ENCODE measurements around the gene FIBP.
A peak's percentile ranks its signal among the peaks of the same experiment; 100 is the strongest.

Gene FIBP

DNA sequence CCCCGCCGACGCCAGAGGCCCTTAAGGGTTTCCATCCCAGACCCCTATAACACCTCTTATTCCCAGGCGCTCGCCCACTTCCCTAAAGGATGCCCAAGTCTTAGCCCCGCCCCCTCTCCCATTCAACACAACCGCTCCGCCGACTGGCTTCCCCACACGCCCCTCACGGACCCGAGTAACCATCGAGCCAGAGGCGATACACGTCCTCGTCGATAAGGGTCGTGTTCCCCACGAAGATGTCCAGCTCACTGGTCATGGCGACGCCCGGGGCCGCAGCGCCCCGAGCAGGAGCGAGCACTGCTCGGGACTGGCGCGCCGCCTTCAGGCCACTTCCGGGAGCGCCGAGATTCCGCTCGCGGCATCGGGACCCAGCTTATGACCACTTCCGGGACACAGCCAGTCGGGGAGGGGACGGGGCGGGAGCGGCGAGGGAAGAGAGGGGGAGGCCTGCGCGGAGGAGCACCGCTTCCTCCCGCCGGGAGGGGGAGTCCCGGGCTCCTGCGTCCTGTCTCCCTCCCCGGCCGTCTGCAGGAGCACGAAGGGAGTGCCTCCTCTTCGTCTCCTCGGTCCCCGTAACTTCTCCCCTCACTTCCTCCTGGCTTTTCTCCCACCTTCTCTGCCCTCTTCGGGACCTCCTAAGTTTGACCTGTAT lies at the start of gene FIBP:
TSS of gene FIBP (minus strand) at position 309 of the 652 bp plus-strand sequence. CDS start at position 256, 53 bp downstream.
- DNase-seq (ENCODE audit: low read depth): peak; percentile 97

DNA sequence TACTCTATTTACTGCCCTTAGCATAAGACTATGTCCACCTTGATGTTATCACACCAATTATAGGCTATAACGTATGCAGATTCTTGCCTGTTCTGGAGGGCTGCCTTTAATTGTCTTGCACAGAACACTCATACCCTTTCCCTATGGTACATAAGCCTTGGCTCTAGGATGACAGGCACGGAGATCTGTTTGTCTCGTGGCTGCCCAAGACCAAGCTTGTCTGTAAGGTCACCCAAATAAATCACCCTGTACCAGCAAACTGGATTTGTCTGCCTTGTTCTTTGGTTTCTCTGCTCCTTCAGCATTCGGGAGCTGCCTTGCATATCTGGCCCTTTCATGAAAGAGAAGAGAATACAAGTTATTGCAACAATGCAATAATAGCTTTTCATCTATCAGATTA lies 49.5 kb upstream of the FIBP start:
- no peak for DNase-seq (ENCODE audit: low read depth)

- DNase-seq (ENCODE audit: low read depth): peak; percentile 19
Measured at GRCh38 chr11:65934014-65934413, 45.7 kb upstream of the FIBP start.

GRCh38 chr11:65932558-65932919 lies 44.3 kb upstream of the FIBP start:
- DNase-seq (ENCODE audit: low read depth): peak; percentile 55

DNA sequence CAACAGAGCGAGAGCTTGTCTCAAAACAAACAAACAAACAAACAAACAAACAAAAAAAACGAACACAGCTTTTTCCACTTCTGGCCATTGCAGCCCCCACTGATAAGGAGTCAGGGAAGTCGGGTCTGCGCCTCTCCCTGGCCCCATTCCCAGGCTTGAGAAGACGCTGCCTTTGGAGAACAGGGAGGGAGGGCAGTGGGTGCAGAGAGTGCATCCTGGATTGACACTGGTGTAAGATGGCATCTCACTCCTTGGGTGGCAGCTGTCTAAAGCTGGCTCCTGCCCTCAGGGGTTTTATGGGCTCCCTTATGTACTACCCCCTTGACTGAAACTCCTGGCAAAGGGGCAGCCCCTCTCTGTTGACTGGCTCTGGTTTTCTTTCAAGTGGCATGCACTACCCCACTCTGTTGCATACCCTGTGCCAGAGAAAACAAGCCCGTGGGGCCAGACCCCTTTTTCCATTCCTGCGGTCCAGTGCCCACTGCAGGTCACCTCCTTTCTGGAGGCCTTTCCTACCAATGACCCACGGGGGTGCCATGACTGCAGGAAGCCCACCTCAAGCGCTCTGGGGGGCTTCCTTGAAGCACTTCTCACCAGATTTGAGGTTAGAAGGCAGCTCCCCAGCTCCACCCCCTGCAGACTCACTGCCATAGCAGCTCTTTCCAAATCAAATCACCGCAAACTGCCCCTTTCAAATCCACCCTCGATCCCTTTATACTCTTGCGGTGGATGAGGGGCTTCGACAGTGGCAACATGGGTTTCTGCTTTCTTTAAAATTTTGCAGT lies 43.7 kb upstream of the FIBP start:
- no peak for DNase-seq (ENCODE audit: low read depth)

DNA sequence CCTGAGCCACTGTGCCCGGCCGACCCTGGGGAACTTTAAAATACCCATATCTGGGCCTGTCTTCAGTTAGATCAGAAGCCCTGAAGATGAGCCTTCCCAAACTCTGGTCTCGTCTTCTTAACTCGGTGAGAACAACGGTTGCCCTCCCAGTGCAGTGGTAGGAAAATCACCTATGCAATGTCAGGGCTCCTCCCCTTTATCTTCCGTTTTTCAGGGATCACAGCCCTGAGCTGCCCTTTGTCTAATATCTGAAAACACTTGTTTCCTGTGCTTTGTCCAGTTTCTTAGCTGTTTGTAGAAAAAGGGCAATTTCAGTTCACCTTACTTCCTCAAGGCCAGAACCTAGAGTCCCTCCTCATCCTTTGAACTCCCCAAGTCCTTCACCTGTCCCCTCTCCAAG lies 40.4 kb upstream of the FIBP start:
- no peak for DNase-seq (ENCODE audit: low read depth)

DNA sequence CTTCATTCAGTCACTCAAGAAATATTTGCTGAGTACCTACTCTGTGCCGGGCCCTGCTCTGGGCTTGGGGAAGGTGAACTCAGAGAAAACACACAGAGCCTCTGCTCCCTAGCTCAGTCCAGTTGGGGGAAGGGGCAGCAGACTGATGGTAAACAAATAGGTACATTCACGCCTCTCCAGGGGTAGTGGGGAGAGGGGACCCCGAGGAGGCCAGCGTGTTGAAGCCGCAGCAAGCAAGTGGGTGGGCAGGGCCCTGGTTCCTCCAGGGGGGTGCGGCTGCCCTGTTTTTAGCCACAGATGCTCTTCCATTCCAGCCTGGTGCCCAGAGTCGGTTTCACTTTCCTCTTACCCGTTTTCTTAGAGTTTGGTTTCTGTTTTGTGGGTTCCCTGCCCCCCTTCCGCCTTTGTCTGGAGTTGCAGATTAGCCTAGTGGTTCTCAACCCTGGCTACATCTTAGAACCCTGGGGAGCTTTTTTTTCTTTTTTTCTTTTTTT lies 39.7 kb upstream of the FIBP start:
- DNase-seq (ENCODE audit: low read depth): no peak

GRCh38 chr11:65925397-65925796 lies 37.1 kb upstream of the FIBP start:
- no peak for DNase-seq (ENCODE audit: low read depth)

DNA sequence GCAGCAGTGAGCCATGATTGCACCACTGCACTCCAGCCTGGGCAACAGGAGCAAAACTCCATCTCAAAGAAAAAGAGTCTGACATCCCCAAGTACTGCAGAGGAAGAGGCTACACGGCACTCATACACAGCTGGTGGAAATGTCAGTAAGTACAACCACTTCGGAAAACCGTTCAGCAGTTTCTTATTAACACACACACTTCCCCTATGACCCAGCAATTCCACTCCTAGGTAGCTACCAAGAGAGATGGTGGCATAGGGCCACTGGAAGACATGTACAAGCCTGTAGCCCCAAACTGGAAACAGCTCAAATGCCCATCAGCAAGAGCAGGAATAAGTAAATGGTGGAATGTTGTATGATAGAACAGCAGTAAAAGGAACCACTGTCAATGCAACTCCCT lies 34.3 kb upstream of the FIBP start:
- no peak for DNase-seq (ENCODE audit: low read depth)

DNA sequence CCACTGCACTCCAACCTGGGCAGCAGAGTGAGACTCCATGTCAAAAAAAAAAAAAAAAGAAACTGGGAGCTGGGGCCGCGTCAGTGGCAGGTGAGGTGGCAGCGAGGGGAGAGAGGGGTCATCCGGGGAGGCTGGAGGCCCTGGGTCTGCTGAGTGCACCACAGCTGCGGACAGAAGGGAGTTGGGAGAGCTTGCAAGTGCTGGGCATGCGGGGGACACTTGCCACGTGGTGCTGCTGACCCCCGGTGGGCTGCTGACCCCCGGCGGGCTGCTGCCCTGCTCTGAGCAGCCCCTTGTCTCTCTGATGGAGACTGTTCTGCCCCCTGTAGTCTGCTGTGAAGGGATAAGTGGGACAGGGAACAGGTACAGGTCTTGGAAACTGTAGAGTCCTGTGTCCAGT lies 33.6 kb upstream of the FIBP start:
- DNase-seq (ENCODE audit: low read depth): no peak

DNA sequence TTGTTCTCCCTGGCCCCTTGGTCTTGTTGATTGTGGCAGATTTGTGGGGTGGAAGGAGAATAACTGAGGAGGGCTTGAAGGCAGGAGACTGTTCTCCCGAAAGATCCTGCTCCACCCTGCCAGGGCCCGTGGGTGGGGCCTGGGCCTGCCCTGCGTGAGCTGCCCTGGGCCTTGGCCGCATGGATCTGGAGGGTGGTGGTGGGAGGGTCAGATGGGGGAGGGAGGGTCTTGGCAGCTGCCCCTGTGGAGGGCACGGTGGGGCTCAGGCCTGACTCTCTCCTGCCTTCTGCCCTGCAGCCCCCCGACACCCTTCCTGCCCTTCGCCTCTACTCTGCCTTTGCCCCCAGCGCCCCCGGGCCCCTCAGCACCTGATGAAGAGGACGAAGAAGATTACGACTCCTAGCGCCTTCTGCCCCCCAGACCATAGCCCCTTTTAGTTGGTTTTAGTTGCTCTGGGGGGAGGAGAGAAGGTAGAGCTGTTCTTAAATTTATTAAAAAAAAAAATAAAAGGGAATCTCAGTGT lies 32.8 kb upstream of the FIBP start:
- no peak for DNase-seq (ENCODE audit: low read depth)

DNA sequence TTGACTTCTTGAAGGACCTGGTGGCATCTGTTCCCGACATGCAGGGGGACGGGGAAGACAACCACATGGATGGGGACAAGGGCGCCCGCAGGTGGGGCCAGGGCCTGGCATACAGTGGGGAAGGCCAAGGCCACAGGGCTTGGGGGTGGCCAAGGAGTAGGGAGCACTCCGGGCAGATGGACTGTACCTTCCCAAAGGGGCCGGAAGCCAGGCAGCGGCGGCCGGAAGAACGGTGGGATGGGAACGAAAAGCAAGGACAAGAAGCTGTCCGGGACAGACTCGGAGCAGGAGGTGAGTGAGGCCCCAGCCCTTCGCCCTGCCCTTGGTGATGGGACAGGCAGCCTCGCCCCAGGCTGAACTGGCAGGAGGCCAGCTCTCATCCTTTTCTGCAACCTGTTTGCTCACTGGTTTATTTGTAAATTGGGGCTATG lies 32.1 kb upstream of the FIBP start:
- DNase-seq (ENCODE audit: low read depth): no peak

DNA sequence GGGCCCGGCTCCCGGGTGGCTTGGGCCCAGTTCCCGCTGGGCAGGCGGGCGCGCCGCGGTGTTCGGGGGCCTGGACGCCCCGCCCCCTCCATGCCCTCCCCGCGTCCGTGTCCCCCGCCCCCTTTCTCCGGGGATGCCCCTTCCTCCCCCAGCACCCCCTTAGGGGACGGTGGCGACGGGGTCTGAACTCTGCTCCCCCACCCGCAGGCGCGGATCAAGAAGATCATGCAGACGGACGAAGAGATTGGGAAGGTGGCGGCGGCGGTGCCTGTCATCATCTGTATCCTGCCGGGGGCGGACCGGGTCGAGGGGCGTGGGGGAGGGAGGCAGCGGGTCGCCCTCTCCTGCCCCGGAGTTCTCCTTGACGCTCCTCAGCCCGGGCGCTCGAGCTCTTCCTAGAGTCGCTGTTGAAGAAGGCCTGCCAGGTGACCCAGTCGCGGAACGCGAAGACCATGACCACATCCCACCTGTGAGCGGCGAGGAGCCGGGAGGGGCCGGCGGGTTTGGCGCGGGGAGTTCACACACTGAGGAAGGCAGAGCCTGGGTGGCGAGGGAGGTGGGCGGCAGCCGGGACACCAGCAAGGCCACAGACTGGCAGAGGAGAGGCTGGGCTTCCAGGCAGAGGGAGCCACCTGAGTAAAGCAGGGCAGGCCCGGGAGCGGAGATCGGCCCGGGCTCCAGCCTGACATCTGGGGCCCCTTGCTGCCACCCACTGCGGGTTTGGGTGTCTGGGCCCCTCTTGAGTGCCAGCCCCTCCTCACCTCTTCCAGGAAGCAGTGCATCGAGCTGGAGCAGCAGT lies 31.5 kb upstream of the FIBP start:
- no peak for DNase-seq (ENCODE audit: low read depth)

GRCh38 chr11:65919141-65919572 lies 30.9 kb upstream of the FIBP start, which contains the start of gene DRAP1:
TSS of gene DRAP1 (plus strand) at chr11:65919426. CDS start at chr11:65919502, 76 bp downstream.
- DNase-seq (ENCODE audit: low read depth): peak; percentile 99

DNA sequence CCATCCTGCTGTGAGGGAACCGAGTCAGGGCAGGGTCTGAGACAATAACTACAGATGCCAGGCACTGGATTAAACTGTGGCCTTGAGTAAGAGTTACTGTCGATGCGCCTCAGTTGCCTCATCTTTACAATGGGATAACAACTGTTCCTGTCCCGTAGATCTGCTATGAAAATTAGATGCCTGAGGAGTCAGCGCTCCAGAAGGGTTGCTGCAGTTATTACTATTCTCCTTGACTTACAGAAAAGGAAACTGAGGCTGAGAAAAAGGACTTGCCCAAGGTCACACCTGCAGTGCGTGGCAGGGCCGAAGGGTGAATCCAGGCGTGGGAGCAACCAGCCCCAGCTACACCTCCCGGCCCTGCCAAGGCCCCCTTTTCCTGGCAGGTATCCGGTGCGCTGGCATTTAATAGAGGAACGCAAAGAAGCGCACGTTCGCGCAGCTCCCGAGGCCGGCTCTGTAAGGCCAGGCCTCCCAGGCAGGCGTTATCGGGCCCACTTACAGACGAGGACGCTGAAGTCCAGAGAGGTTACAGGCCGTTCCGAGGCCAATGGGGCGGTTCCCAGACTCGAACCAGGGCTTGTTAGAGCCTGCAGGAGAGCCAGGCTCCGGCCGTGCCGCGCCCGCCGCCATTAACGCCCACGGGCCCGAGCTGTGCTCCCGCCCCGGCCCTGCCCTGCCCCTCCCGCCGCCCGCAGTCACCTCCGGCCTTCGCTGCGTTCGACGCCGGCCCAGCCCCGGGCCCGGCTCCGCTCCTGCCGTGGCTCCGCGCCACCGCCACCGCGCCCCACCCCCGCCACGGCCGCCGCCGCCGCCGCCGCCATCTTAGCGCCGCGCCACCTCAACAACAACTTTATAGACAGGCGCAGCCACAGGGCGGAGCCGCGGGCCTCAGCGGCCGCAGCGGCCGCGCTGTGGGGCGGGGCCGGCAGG lies 30.2 kb upstream of the FIBP start, which contains the start of gene C11orf68:
TSS of gene C11orf68 (minus strand) at position 852 of the 930 bp plus-strand sequence. CDS start at position 821, 31 bp downstream.
- DNase-seq (ENCODE audit: low read depth): peak; percentile 47

DNA sequence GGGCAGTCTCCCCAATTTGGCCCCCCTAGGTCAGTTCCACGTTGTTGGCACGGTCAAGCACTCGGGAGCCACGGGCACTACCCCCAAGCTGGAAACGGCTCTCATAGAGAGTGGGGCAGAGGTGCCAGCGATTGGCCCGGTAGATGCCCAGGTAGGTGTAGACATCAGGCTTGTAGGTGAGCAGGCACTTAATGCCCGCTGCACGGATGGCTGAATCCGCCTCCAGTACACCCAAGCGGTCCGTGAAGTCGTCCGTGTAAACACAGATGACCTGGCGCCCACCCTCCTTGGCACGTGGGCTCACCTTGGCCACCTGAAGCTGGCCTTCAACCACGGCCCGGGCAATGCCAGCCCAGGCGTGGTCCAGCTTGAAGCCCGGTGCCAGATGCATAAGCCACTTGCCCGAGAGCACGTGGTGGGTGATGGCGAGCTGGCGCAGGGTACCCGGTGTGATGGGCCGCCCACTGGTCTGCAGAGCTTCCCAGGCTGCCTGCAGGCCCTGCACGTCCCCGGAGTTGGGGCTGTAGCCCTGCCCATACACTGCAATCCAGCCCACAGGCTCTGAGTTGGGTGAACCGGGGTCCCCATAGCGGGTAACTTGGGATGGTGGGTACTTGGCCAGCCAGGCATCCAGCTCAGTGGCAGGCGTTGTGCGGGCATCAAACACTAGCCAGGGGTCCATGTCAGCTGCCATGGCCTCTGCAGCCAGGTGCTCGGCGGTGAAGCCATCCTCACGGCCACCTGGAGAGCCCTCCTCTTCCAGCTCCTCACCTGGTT lies 29.4 kb upstream of the FIBP start:
- no peak for DNase-seq (ENCODE audit: low read depth)

- no peak for DNase-seq (ENCODE audit: low read depth)
Measured at GRCh38 chr11:65917077-65917433, 28.8 kb upstream of the FIBP start.

DNA sequence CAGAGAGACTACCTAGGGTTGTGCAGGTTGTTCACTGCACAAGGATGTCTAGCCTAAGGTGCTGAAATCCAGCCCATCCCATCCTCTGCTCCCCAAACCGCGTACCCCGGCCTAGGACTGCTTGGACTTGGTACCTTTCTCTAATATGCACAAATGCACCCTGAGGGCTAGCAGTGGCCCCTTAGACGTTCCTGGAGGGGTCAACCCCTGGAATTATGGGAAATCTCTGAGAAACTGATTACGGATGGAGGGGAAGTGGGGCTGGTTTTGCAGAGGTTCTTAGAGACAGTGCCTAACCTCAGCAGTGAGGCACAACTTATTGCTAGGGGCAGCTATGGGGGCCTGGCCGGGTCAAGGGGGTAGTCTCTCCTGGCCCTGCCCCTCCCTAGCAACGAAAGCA lies 28.1 kb upstream of the FIBP start:
- DNase-seq (ENCODE audit: low read depth): no peak

- peak; percentile 99 for DNase-seq (ENCODE audit: low read depth)
Measured at GRCh38 chr11:65915821-65916251, 27.6 kb upstream of the FIBP start.

All from EH (cell line).